Measurements from ENCODE around the gene C1QTNF8. TPM values are rescaled to one million over a fixed set of nuclear protein-coding genes. Genes with fewer than 3 reads are reported as not detected.

Gene C1QTNF8
- total and polyA plus RNA-seq, 2 of the 8 experiments (the other 6 are each of a cell fraction or from before 2014, with no cell fraction given), result not detected

DNA sequence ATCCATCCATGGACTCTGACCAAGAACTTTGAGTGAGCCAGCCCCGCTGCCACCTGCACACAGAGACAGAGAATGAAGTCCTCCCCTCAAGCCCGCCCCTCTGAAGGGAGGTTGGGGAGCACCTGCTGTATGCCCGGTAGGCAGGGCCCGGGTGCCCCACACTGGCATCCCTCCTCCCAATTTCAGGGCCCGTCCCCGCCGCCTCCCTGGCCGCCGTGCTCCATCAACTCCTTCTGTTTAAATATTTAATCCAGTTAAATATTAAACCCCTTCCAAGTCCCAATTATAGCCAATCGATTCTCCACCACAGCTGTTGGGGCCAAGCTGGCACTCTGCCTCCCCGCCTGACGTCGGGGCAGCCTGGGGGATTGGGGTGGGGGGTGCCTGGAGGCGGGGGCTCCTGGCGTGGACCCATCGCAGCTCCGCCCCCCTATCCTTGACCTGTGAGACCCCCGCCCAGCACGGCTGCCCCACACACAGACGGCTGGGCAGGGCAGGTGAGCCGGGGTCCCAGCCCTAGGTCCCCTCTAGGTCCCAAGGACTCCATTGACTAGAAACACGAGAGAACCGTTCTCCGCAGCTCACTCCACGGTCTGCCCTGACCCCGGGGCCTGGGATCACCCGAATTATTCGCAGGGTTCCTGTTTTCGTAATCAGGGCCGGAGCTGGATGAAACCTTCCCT is 38.9 kb upstream of the C1QTNF8 start (continued):
- TF ChIP-seq GABPA (IDR thresholded peaks at IDR 0.05; ENCODE audit: borderline replicate concordance, insufficient read depth, low read length) (no peak), TAF7 (optimal IDR thresholded peaks at IDR 0.05; ENCODE audit: borderline replicate concordance, low read depth, low read length) (no peak), KDM4A (IDR thresholded peaks at IDR 0.05; ENCODE audit: low read depth, low read length, severe bottlenecking) (no peak)

Measured in H1 (cell line).